COLO829 (cell line): Measurements from ENCODE around the gene SPATA25.
"Not testable (repeated sequence)": the region's sequence is repeated elsewhere in the genome, so short reads cannot be mapped to it uniquely, and the experiment has no call there.

Experiments
- DNase-seq: peaks from one replicate; pipeline ENCODE4 v3.0.0; 2012; ENCODE audit warnings: low spot score

Gene SPATA25, protein sequence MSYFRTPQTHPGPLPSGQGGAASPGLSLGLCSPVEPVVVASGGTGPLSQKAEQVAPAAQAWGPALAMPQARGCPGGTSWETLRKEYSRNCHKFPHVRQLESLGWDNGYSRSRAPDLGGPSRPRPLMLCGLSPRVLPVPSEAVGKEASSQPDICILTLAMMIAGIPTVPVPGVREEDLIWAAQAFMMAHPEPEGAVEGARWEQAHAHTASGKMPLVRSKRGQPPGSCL

DNA sequence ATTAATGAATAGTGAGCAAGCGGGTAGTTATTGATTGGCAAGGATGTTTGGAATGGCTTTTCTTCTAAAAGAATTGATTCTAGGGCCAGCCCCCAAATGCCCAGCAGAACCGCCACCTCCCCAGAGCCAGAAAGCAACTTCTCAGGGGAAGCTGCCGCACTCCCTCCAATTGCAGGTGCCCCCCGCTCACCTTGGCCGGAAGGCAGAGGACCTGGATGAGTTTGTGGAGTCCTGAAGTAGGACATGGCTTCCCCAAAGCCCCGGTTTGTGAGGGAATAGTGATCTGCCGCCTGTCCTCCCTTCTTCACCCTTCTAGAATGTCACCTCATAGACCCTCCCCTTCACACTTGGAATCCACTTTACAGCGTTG, at the start of gene SPATA25:
Gene SPATA25 (minus strand): TSS at position 277 of the 370 bp plus-strand sequence. CDS start 32 bp downstream, at position 245.
- no peak for DNase-seq

DNA sequence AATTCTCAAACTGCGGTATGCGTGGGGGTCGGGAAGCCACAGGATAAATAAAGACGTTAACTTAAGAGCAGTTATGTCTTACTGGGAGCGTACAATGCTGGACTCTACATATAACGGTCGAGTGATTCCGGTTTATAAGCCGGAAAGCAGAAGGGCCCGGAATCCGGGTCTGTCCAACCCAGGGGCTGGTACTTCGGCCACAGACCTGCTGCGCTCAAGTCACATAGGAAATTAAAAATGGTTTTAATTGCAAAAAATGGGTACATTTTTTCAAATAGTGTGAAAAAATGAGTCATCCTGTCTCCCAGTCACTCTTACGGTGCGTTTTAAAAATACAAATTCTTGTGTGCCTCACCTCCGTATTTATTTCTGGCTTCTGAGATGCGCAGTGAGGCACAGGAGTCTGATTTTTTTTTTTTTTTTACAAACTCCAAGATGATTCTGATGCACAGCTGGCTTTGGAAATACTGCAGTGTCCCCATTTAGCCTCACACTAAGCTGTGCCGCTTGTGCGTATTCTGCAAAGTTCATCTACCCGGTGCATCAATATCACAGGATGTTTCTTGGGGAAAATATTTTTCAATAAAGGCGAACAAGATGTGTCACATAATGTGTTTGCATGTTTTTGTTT, 48.1 kb upstream of the SPATA25 start:
- no peak for DNase-seq

DNA sequence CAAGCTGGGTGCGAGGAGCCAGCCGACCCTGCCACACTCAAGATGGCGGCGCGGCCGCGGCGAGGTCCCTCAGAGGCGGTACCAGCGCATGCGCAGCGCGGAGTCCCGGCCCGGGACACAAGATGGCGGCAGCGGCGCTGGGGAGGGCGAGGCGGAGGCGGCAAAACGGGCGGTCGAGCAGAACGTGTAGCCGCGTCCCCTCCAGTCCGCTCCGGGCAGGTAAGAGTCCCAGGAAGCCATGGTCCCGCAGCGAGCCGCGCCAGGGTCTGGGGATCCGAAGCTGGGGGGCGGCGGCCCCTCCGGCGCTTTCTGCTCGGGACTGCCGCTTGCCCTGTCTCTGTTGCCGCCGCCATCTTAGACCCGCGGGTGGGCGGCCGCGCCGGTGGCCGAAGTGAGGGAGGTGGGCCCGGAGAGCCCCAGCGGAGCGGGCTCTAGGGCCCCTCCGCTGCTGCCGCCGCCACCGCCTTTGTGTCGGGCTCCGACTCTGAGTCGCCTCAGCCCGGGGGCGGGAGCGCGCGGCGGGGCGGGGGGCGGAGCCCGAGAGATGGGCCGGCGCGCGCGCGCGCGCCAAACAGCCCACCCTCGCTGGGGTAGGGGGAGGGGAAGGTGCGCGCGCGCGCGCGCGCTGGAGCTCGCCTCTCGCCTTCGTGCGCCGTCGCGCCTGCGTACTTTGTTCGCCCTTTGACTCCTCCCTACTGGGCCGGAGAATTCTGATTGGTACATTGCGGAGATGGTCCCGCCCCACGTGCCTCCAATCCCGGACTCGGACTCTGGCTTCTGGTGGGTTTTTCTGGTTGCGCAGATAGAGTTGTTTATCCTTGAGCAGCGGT, 47.4 kb upstream of the SPATA25 start, which contains the start of gene PCIF1:
Gene PCIF1 (plus strand): TSS at position 98 of the 830 bp plus-strand sequence. CDS start 4,317 bp downstream, outside the sequence.
- peak; percentile 100 for DNase-seq

DNA sequence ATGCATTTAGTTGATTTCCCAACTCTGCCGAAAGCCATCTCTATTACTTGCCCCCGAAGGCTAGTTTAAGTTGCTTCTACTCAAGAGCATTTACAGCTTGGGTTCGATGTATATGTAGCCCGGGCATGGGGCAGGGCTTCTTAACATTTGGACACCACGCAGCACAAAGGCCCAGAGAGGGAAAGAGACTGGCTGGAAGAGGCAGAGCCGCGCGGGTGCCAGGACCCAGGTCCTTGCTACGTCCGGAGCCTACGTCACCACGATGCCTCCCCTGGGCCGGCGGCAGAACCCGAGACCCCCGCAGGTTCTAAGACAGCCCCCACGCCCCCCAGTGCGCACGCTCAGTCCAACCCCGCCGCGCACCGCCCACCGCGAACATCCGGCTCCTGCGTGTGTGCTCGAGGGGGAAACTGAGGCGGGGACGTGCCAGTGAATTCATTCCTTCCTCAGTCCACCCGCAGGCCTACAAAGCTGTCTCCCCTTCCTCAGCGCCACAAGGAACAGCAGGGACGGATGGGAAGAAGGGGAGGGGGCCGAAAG, 46.7 kb upstream of the SPATA25 start:
- DNase-seq, result peak; percentile 27

DNA sequence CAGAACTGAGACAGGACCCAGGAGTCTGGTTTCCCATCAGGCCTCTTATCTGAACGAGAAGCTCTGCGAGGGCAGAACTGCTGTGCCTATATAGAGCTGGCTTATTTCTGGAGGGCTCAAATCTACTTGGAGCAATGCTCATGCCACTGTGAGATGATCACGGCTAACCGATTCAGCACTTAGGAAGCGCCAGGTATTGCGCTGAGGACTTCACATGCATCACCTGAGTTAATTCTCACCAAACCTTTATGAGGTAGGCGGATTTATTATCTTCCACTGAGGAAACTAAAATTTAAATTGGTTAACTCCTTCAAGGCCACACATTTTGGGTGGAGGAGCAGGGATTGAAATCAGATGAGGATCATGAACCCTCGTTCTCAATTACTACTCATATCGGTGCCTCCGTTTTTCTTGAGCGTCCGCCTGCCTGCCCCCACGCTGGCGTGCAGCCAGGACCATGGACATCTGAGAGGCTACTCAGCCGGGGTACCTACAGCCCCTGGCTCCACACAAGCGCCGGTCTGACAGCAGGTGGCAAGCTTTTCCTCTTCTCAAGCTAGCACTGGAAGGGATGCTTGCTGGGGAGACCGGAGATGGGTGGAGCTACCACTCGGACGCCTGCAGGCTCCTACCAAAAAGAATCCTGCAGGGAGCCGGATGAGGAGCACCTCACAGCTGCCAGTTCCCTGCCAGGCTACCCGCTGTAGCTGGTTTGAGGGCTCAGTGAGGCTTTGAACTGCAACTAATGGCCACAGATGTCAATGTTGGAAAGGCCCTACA, 46.0 kb upstream of the SPATA25 start:
- DNase-seq, result peak; percentile 89

DNA sequence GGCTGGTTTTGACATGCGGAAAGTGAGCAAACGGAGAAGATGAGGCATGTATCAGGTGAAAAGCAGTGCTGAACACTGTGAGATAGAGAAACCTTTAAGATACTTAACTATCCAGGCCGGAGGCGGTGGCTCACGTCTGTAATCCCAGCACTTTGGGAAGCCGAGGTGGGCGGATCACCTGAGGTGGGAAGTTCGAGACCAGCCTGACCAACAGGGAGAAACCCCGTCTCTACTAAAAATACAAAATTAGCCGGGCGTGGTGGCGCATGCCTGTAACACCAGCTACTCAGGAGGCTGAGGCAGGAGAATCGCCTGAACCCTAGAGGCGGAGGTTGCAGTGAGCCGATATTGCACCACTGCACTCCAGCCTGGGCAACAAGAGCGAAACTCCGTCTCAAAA, 44.3 kb upstream of the SPATA25 start:
- DNase-seq, result not testable (repeated sequence)

DNA sequence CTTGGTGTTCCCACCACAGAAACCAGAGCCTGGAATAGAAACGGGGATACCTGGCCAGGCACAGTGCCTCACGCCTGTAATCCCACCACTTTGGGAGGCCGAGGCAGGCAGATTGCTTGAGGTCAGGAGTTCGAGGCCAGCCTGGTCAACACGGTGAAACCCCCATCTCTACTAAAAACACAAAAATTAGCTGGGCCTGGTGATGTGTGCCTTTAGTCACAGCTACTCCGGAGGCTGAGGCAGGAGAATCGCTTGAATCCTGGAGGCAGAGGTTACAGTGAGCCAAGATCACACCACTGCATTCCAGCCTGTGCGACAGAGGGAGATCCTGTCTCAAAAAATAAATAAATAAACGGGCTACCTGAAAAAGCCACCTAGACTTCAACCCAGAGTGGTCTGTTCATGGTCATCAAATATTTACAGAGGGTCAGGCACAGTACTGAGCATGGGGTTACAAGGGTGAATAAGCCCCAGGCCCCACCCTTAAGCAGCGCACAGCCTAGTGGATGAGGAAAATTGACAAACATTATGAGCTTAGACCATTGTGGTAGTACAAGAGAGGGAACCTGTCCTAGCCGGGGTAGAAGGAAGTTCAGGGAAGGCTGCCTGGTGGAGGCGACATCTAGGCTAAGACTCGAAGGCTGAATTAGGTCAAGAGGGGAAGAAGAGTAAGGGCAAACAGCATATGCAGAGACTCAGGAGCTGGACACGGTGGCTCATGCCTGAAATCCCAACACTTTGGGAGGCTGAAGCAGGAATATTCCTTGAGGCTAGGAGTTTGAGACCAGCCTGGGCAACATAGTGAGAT, 39.9 kb upstream of the SPATA25 start:
- DNase-seq, result no peak

DNA sequence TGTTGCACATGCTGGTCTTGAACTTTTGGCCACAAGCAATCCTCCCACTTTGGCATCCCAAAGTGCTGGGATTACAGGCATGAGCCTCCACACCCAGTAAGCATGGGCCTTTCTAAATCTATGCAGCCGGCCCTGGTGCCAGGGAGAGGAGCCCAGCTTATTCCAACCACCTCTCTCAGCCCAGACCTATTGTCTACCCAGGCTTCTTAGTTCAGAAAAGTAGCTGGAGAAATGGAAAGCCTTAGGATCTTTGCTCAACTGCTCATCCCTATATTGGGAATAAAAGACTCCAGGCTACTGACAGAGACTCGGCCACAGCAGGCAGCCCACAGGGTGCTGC, 39.3 kb upstream of the SPATA25 start:
- DNase-seq, result no peak

DNA sequence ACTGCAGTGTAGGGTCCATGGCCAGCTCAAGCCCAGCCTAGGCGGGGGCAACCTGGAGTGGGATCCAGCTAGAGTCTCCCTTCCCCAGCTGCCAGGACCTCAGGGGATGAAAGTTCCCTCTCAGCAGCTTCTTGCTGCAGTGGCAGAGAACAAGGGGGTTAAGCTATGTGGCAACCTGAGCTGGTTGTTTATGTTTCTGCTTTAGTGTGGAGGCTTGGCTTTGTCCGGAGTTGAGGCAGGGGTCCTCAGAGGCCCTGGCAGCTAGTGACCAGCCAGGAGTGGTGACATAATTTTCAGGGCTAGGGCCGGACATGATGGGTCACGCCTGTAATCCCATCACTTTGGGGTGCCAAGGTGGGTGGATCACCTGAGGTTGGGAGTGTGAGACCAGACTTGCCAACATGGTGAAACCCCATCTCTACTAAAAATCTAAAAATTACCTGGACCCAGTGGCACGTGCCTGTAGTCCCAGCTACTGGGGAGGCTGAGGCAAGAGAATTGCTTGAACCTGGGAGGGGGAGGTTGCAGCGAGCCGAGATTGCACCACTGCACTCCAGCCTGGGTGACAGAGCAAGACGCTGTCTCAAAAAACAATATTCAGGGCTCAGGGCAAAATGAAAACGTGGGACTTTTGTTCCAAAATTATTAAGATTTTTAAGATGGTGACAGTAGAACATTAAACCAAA, 38.5 kb upstream of the SPATA25 start:
- DNase-seq, result no peak

DNA sequence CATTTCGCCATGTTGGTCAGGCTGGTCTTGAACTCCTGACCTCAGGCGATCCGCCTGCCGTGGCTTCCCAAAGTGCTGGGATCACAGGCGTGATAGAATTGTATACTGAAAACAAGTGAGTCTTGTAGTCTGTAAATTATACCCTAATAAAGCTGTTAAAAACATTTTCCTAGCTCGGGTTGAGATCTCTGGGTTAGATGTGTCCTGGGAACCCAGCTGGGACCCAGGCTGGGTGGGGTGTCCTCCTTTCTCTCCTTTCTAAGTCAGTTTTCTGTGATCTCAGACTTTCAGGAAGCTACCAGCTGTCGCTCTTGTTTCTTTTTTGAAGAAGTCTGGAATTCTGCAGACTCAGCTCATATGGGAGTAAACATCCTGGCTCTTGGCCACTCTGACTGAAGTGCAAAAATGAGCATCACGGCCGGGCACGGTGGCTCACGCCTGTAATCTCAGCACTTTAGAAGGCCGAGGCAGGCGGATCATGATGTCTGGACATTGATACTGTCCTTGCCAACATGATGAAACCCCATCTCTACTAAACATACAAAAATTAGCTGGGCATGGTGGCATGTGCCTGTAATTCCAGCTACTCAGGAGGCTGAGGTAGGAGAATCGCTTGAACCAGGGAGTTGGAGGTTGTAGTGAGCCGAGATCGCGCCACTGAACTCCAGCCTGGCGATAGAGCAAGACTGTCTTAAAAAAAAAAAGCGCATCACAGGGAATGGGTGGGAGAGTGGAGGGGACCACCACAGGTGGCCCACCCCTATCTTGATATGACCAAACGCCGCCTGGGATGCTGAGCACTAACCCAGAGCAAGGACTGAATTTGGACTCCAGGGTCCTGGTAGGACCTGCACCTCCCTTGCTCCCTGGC, 37.2 kb upstream of the SPATA25 start:
- DNase-seq, result no peak

DNA sequence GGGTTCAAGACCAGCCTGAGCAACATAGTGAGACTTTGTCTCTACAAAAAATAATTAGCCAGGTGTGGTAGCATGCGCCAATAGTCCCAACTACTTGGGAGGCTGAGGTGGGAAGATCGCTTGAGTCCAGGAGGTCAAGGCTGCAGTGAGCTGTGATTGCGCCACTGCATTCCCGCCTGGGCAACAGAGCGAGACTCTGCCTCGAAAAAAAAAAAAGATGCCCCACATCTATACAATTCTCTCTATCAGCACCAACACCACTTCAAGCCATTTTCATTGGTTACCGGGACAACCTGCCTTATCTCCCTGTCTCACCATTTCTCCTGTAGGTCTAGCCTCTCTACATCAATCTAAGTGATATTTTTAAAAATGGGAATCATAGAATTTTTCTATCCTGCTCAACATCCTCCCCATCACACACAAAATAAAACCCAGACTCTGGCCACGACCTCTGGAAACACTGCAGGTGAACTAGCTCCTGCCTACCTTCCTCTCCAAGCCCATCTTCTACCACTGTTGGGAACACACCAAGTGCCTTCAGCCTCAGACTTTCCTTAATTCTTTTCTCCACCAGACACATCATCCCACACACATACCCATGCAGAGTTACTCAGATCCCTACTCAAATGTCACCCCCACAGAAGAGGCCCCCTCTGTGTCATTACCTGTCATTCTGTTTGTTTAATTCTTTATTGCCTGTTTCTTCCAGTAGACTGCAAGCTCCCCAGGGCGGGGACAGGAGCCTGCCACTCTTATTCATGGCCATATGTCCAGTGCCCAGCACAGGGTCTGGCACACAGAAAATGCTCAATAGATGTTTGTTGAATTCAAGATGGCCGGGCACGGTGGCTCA, 34.1 kb upstream of the SPATA25 start:
- DNase-seq, result no peak

DNA sequence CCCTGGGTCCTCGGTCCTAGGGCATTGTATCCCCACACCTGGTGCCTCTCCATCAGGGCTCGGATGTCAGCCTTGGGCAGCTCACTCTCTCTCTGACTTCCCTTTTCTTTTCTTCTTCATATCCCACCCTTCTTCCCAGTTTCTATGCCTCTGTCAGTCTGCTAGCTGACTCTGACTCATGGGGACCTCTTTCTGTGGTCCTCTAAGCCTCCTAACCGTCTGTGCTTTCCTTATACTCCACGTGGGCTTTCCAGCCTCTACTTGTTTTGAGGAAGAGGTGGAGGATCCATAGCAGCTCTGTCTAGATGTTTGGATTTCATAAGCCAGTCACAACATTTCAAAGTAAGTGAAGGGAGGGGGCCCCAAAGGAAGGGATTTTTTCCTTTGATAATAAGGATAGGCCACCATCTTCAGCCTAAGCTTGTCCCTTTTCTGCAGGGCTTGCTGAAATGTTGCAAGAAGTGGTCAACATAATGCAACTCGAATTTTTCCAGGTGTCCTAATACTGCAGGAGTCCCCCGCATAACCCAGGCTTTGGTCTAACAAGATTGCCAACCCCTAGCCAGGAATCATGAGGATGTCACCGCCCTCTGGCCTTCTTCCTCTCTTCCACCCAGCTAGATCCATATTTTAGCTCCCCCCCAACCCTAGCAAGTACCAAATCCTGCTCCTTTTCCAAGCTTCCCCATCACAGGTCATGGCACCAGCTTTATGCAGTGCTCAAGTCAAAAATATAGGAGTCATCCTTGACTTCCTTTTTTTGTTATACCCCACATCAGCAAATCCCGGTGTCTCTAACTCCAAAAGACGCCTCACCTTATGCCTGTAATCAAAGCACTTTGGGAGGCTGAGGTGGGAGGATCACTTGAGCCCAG, 33.3 kb upstream of the SPATA25 start:
- DNase-seq, result no peak

DNA sequence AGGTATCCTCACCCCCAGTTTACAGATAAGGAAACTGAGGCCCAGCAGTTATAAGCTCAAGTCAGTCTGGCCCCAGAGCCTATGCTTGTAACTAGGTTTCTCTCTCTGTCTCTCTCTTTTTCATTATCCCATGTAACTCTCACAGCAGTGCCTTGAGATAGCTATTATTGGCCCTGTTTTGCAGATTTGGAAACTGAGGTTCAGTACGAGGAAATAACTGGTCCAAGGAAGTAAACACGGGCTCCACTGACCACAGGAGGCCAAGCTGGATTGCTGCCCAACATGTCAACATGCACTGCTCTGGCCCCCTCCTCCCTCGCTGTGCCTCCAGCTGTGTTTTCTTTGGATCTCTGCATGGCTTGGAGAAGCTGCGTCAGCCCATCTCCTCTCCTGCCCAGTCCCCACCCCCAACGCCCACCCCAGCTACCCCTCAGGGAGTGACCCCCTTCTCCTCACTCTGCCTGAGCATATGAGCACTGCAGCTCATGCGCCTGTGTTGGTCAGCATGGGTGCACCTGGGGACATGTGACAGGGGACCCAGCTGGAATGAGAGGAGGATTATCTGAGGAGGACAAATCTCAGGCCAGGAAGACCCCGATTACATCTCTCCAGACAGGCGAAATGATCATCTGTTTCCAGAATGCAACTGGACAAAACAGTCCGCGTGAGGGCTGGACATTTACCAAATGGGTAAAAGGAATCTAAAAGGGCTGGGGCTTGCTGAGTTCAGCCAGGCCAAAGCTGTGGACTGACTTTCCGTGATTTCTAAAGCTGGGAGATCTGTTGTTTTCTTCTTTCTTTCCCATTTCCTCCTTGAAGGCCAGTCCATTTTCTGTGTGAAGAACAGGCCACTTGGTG, 32.3 kb upstream of the SPATA25 start:
- DNase-seq, result no peak

DNA sequence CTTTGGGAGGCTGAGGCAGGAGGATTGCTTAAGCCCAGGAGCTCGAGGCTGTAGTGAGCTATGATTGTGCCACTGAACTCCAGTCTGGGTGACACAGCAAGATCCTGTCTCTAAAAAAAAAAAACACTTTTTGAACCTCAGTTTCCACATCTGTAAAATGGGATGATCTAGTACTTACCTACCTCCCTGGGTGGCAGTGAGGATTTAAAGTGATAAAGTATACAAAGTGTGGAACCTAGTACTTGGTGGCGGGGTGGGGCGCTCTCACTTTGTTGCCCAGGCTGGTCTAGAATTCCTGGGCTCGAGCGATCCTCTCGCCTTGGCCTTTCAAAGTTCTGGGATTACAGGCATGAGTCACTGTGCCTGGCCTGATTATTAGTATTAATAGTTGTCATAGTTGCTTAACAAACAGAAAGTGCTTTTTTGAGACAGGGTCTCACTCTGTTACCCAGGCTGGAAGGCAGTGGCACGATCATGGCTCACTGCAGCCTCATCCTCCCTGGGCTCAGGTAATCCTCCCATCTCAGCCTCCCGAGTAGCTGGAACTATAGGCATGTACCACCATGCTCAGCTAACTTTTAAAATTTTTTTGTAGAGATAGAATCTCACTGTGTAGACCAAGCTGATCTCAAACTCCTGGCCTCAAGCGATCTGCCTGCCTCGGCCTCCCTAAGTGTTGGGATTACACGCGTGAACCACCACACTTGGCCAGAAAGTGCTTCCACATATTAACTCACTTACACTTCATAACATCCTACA, 31.5 kb upstream of the SPATA25 start:
- DNase-seq, result no peak

DNA sequence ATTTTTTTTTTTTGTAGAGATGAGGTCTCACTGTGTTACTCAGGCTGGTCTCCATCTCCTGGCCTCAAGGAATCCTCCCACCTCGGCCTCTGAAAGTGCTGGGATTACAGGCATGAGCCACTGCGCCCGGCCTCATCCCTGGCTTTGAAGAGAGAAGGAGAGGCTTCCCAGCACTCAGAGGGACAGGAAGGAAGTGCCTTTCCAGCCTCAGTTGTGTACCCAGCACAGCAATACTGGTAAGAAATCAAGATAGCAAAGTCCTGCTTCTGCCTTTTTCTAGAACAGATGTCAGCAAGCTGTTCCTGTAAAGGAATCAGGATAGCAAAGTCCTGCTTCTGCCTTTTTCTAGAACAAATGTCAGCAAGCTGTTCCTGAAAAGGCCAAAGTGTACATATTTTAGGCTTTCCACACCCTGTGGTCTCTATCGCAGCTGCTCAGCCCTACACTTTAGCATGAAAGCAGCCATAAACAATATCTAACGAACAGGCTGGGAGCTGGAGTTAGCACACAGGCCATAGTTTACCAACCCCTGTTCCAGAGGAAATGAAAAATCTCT, 30.8 kb upstream of the SPATA25 start:
- DNase-seq, result no peak

DNA sequence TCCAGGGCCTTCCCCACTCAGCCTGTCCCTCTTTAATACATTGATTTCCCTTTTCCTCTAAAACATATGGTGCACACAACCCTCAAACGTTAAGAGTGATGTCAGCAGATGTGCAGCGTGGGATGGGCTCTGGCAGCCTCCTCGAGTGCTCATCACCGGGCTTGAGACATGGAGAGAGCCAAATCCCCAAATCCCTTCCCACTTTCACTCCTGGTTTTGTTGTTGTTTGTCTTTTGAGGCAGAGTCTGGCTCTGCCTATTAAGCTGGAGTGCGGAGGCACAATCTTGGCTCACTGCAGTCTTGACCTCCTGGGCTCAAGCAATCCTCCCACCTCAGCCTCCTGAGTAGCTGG, 30.3 kb upstream of the SPATA25 start:
- no peak for DNase-seq
